ENCODE measurements around the gene TMEM150B.

DNA sequence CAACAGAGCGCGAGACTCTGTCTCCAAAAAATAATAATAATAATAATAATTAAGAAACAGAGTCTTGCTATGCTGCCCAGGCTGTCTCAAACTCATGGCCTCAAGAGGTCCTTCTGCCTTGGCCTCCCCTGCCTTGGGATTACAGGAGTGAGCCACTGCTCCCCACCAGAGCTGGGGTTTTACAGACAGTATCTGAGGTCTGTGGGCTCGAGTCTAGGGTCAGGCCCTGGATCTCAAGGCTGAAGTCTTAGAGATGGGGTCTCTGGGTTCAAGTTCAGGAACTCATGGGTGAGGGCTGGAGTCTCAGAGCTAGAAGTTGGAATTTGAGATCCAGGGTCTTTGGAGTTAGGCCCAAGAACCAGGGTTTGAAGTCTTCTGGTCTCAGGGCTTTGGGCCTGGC is 41.6 kb upstream of the TMEM150B start:
- TF ChIP-seq, protein P1, sequence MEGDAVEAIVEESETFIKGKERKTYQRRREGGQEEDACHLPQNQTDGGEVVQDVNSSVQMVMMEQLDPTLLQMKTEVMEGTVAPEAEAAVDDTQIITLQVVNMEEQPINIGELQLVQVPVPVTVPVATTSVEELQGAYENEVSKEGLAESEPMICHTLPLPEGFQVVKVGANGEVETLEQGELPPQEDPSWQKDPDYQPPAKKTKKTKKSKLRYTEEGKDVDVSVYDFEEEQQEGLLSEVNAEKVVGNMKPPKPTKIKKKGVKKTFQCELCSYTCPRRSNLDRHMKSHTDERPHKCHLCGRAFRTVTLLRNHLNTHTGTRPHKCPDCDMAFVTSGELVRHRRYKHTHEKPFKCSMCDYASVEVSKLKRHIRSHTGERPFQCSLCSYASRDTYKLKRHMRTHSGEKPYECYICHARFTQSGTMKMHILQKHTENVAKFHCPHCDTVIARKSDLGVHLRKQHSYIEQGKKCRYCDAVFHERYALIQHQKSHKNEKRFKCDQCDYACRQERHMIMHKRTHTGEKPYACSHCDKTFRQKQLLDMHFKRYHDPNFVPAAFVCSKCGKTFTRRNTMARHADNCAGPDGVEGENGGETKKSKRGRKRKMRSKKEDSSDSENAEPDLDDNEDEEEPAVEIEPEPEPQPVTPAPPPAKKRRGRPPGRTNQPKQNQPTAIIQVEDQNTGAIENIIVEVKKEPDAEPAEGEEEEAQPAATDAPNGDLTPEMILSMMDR (conservative IDR thresholded peaks at IDR 0.05; ENCODE audit: low read depth, low read length) = no peak
- no peak for TF ChIP-seq EZH2 (IDR thresholded peaks at IDR 0.05; ENCODE audit: borderline replicate concordance, low read depth, low read length, poor library complexity, severe bottlenecking)

Measured in A673 (cell line).